Endothelial cell of umbilical vein (primary cell): ENCODE results near the gene EEIG1. TPM values are rescaled to one million over a fixed set of nuclear protein-coding genes. Genes with fewer than 3 reads are reported as not detected.

ENCODE experiments used
- BruUV-seq: library from RNA; stranded (reverse); fragments of 400-500 nt; replicated peaks from 2 replicates; lab custom pipeline; 2021; lab: Mats Ljungman, UMichigan
- CTCF ChIA-PET: fragments of 300-600, 350-600 bp; sonication (Branson Sonifier 250); formaldehyde crosslinking; loops from one replicate; lab custom pipeline; 2021; ENCODE audit warnings: antibody characterized with exemption, inconsistent platforms; lab: Charles Lee
- POLR2A ChIA-PET: fragments of 300-600, 350-600 bp; sonication (Branson Sonifier 250); formaldehyde crosslinking; loops from one replicate; lab custom pipeline; 2021; ENCODE audit warnings: antibody characterized with exemption, inconsistent platforms; lab: Charles Lee
- DNase-seq: peaks from one replicate; pipeline ENCODE4 v3.0.0-alpha.2; 2011; ENCODE audit warnings: low read depth, low spot score
- FAIRE-seq: peaks from 2 replicates; lab custom pipeline; 2011; peaks lifted over from hg19 to GRCh38; lab: Jason Lieb, UNC
- H2AFZ ChIP-seq: 2 replicates; pipeline ENCODE4 v1.6.0; 2012; ENCODE audit warnings: low read depth, low read length, control low read depth, inconsistent platforms
- H3K27ac ChIP-seq: 2 replicates; pipeline ENCODE4 v1.5.1; 2011; ENCODE audit warnings: low read depth, mild to moderate bottlenecking, control low read depth, low read length, moderate library complexity; ENCODE audit not compliant: insufficient read depth
- H3K27me3 ChIP-seq, 2 experiments: 2 replicates each; pipeline versions ENCODE4 v1.6.0 to v1.6.1; 2011; ENCODE audit warnings: low read length in 2 of 2, mixed read lengths in 1 of 2; ENCODE audit not compliant: control insufficient read depth in 2 of 2, insufficient read depth in 2 of 2
- H3K36me3 ChIP-seq, 2 experiments: 2 replicates in 1 of 2; 3 replicates in 1 of 2; pipeline ENCODE4 v1.5.1; 2011; ENCODE audit warnings: low read length in 2 of 2, mild to moderate bottlenecking in 1 of 2, moderate library complexity in 1 of 2; ENCODE audit not compliant: control insufficient read depth in 2 of 2, insufficient read depth in 2 of 2; ENCODE audit errors: extremely low read depth in 1 of 2
- H3K4me1 ChIP-seq: 3 replicates; pipeline ENCODE4 v1.5.1; 2011; ENCODE audit warnings: mild to moderate bottlenecking, low read length; ENCODE audit not compliant: control insufficient read depth, insufficient read depth; ENCODE audit errors: extremely low read depth
- H3K4me2 ChIP-seq: 2 replicates; pipeline ENCODE4 v1.6.1; 2011; ENCODE audit warnings: low read length, control low read depth, mixed read lengths; ENCODE audit not compliant: insufficient read depth
- H3K4me3 ChIP-seq, 3 experiments: fragments of 200-600 bp in 1 of 3; sonication (generic), shearing (Covaris generic) in 1 of 3; replicated peaks in 1 of 3; 2 replicates each; pipeline ENCODE4 v1.5.1; 2011 to 2016; ENCODE audit warnings: control low read depth in 3 of 3, low read length in 3 of 3, mild to moderate bottlenecking in 2 of 3, inconsistent platforms in 1 of 3, low read depth in 1 of 3, moderate library complexity in 1 of 3; ENCODE audit not compliant: insufficient read depth in 1 of 3
- H3K79me2 ChIP-seq: 2 replicates; pipeline ENCODE4 v1.6.0; 2012; ENCODE audit warnings: low read length, inconsistent platforms; ENCODE audit not compliant: control insufficient read depth, insufficient read depth
- H3K9ac ChIP-seq: replicated peaks from 2 replicates; pipeline ENCODE3; 2011; ENCODE audit warnings: low read length, control low read depth; ENCODE audit not compliant: insufficient read depth; ENCODE audit errors: extremely low read depth
- H3K9me1 ChIP-seq: replicated peaks from 3 replicates; pipeline ENCODE4 v1.6.0; 2011; ENCODE audit warnings: mild to moderate bottlenecking, low read length; ENCODE audit not compliant: control insufficient read depth, insufficient read depth; ENCODE audit errors: extremely low read depth
- H3K9me3 ChIP-seq: replicated peaks from 2 replicates; pipeline ENCODE4 v1.5.1; 2012; ENCODE audit warnings: low read length, inconsistent platforms; ENCODE audit not compliant: control insufficient read depth, insufficient read depth
- H4K20me1 ChIP-seq: replicated peaks from 2 replicates; pipeline ENCODE3; 2011; ENCODE audit warnings: mild to moderate bottlenecking, low read length; ENCODE audit not compliant: control insufficient read depth, insufficient read depth; ENCODE audit errors: extremely low read depth
- EZH2 ChIP-seq: IDR thresholded peaks from 2 replicates; pipeline ENCODE4 v1.6.1; 2012; ENCODE audit warnings: borderline replicate concordance, low read depth, mild to moderate bottlenecking, moderate library complexity, low read length, inconsistent platforms; ENCODE audit not compliant: severe bottlenecking
- POLR2AphosphoS5 ChIP-seq: IDR thresholded peaks from 2 replicates; pipeline ENCODE4 v1.6.1; 2012; ENCODE audit warnings: low read depth, mild to moderate bottlenecking, control low read depth, low read length, moderate library complexity; ENCODE audit not compliant: insufficient read depth
- dilution Hi-C: fragments of 300-500 bp; cut with MboI; formaldehyde crosslinking; loops from one replicate; pipeline ENCODE4 v1.15.0; 2019; ENCODE audit warnings: low sequenced_read_pairs; ENCODE audit not compliant: extremely low pct_ligation_motif_present
- intact Hi-C: fragments of 100-400 bp; cut with micrococcal nuclease; formaldehyde crosslinking; loops from one replicate; pipeline ENCODE4 v1.10.0; 2022
- polyA plus RNA-seq, 4 experiments: library from polyadenylated mRNA; depleted of rRNA in 3 of 4; stranded (reverse) in 3 of 4; unstranded in 1 of 4; fragments of >200 nt; gene quantifications; 2 replicates each; pipeline versions ENCODE4 v1.2.1 to v1.2.3, GENCODE V29; 2011 to 2012; ENCODE audit warnings: missing spikeins in 1 of 4
- total RNA-seq: library from RNA; stranded (reverse); gene quantifications from 2 replicates; pipeline ENCODE4 v1.2.3, GENCODE V29; 2021

Gene EEIG1
- total and polyA plus RNA-seq, 2 donors (not counting 3 experiments of a cell fraction or from before 2014, with no cell fraction given): 8.4 to 19.0 TPM

- Histone ChIP-seq H2AFZ (peak overlapping the region; percentile 25), H3K4me3 (peak overlapping the region; percentile 37 to 54 (median 43)), H3K79me2 (peaks cover 9% of the 10 kb centered on the region), H3K4me2 (peak overlapping the region; percentile 84), H3K27me3 (peaks cover 3 to 6% of the 10 kb centered on the region in 2 experiments), H3K27ac (peak overlapping the region; percentile 67), H3K36me3 (peaks cover 0 to 3% of the 10 kb centered on the region in 2 experiments), H3K9me1 (no peaks in the 10 kb centered on the region), H3K9ac (peak overlapping the region; percentile 61), H3K4me1 (peaks cover 23% of the 10 kb centered on the region), H3K9me3 (no peaks in the 10 kb centered on the region), H4K20me1 (no peaks in the 10 kb centered on the region)
- peak; percentile 49 for DNase-seq
- peak; percentile 64 for FAIRE-seq
- intact Hi-C loops: no loop called here
- TF ChIP-seq POLR2AphosphoS5: peak; percentile 15
- TF ChIP-seq EZH2: no peak
- CTCF ChIA-PET: interaction anchor here (1.1 to 2.6 kb wide), 4 partner anchors 11 to 402 kb away, joined by 3 to 13 read pairs (median 6); no protein-coding TSS in a partner anchor
- BruUV-seq: no TSS peak
- dilution Hi-C loops: no loop called here
- POLR2A ChIA-PET: interaction anchor here (1.1 kb wide), 1 partner anchor 14 kb away, joined by 3 read pairs; no protein-coding TSS in a partner anchor
These were observed 49.5 kb downstream of the EEIG1 start for GRCh38 chr9:127931092-127931881.

Other genes starting within 250 kb of the EEIG1 start
- 17.1 and 19.3 TPM in 2 replicates for gene TOR2A, start 245.7 kb downstream of the EEIG1 start, total RNA-seq
- 23.9 and 28.8 TPM in 2 replicates for gene TOR2A, start 245.7 kb downstream of the EEIG1 start, polyA plus RNA-seq
- gene SH2D3C, start 202.3 kb downstream of the EEIG1 start, total RNA-seq: 95.0 and 102 TPM in 2 replicates
- 173 and 218 TPM in 2 replicates for gene SH2D3C, start 202.3 kb downstream of the EEIG1 start, polyA plus RNA-seq
- 124 and 128 TPM in 2 replicates for gene CDK9, start 195.0 kb downstream of the EEIG1 start, total RNA-seq
- 92.2 and 99.0 TPM in 2 replicates for gene CDK9, start 195.0 kb downstream of the EEIG1 start, polyA plus RNA-seq
- 90.2 and 90.7 TPM in 2 replicates for gene FPGS, start 178.1 kb downstream of the EEIG1 start, total RNA-seq
- 77.7 and 129 TPM in 2 replicates for gene FPGS, start 178.1 kb downstream of the EEIG1 start, polyA plus RNA-seq
- gene ENG, start 126.3 kb downstream of the EEIG1 start, total RNA-seq: 688 and 728 TPM in 2 replicates
- gene ENG, start 126.3 kb downstream of the EEIG1 start, polyA plus RNA-seq: 338 and 355 TPM in 2 replicates
- 113 and 115 TPM in 2 replicates for gene AK1, start 103.3 kb downstream of the EEIG1 start, total RNA-seq
- 148 and 157 TPM in 2 replicates for gene AK1, start 103.3 kb downstream of the EEIG1 start, polyA plus RNA-seq
- 43.0 and 43.5 TPM in 2 replicates for gene ST6GALNAC6, start 81.4 kb downstream of the EEIG1 start, total RNA-seq
- gene ST6GALNAC6, start 81.4 kb downstream of the EEIG1 start, polyA plus RNA-seq: 78.9 and 93.6 TPM in 2 replicates
- gene ST6GALNAC4, start 63.9 kb downstream of the EEIG1 start, total RNA-seq: 38.1 and 45.9 TPM in 2 replicates
- gene ST6GALNAC4, start 63.9 kb downstream of the EEIG1 start, polyA plus RNA-seq: 85.3 and 108 TPM in 2 replicates
- gene PIP5KL1, start 50.2 kb downstream of the EEIG1 start, total RNA-seq: 2.9 and 3.8 TPM in 2 replicates
- 1.5 and 2.3 TPM in 2 replicates for gene PIP5KL1, start 50.2 kb downstream of the EEIG1 start, polyA plus RNA-seq
- 41.9 and 47.9 TPM in 2 replicates for gene DPM2, start 43.1 kb downstream of the EEIG1 start, total RNA-seq
- 63.9 and 85.0 TPM in 2 replicates for gene DPM2, start 43.1 kb downstream of the EEIG1 start, polyA plus RNA-seq
- gene NAIF1, start 86.3 kb upstream of the EEIG1 start, total RNA-seq: 8.2 and 9.7 TPM in 2 replicates
- gene NAIF1, start 86.3 kb upstream of the EEIG1 start, polyA plus RNA-seq: 9.7 and 10.1 TPM in 2 replicates
- 20.1 and 20.2 TPM in 2 replicates for gene SLC25A25, start 87.2 kb upstream of the EEIG1 start, total RNA-seq
- 14.2 and 18.1 TPM in 2 replicates for gene SLC25A25, start 87.2 kb upstream of the EEIG1 start, polyA plus RNA-seq
- 64.2 and 69.6 TPM in 2 replicates for gene PTGES2, start 146.7 kb upstream of the EEIG1 start, total RNA-seq
- 69.8 and 69.9 TPM in 2 replicates for gene PTGES2, start 146.7 kb upstream of the EEIG1 start, polyA plus RNA-seq
- not detected in 2 replicates for gene LCN2, start 168.5 kb upstream of the EEIG1 start, total RNA-seq
- not detected in 2 replicates for gene LCN2, start 168.5 kb upstream of the EEIG1 start, polyA plus RNA-seq
- 51.0 and 53.2 TPM in 2 replicates for gene BBLN, start 179.3 kb upstream of the EEIG1 start, total RNA-seq
- 124 and 206 TPM in 2 replicates for gene BBLN, start 179.3 kb upstream of the EEIG1 start, polyA plus RNA-seq
- 143 and 150 TPM in 2 replicates for gene CIZ1, start 210.6 kb upstream of the EEIG1 start, total RNA-seq
- 88.3 and 97.2 TPM in 2 replicates for gene CIZ1, start 210.6 kb upstream of the EEIG1 start, polyA plus RNA-seq
- gene DNM1, start 222.4 kb upstream of the EEIG1 start, total RNA-seq: 2.9 and 7.9 TPM in 2 replicates
- 0.59 TPM in 2 replicates for gene DNM1, start 222.4 kb upstream of the EEIG1 start, polyA plus RNA-seq